DLD1 (cell line): ENCODE results near the gene OR10V1.
"Not testable (repeated sequence)": the region's sequence is repeated elsewhere in the genome, so short reads cannot be mapped to it uniquely, and the experiment has no call there.

Experiments
- in situ Hi-C: cut with HindIII; loops from 2 replicates; pipeline ENCODE4 v1.10.0; 2017; ENCODE audit warnings: low sequenced_read_pairs

The OR10V1 gene

GRCh38 chr11:59710136-59710847, 3.4 kb downstream of the OR10V1 start:
- in situ Hi-C loops = no loop called here

- in situ Hi-C loops = no loop called here
Measured at GRCh38 chr11:59708537-59708936, 5.1 kb downstream of the OR10V1 start.

- in situ Hi-C loops = no loop called here
Measured at GRCh38 chr11:59707371-59707770, 6.3 kb downstream of the OR10V1 start.

- in situ Hi-C loops = no loop called here
Measured at GRCh38 chr11:59706518-59707285, 6.9 kb downstream of the OR10V1 start.

GRCh38 chr11:59705294-59705693, 8.4 kb downstream of the OR10V1 start:
- in situ Hi-C loops = no loop called here

GRCh38 chr11:59703515-59703914, 10.1 kb downstream of the OR10V1 start:
- in situ Hi-C loops = not testable (repeated sequence)

GRCh38 chr11:59700157-59700556, 13.5 kb downstream of the OR10V1 start:
- in situ Hi-C loops = not testable (repeated sequence)

GRCh38 chr11:59698506-59698905, 15.1 kb downstream of the OR10V1 start:
- in situ Hi-C loops = no loop called here

- in situ Hi-C loops = no loop called here
Measured at GRCh38 chr11:59692915-59693314, 20.7 kb downstream of the OR10V1 start.

- in situ Hi-C loops = no loop called here
Measured at GRCh38 chr11:59691156-59691555, 22.5 kb downstream of the OR10V1 start.

- in situ Hi-C loops = loop anchor here (5.0 kb wide), 1 partner anchor 92 kb away; no protein-coding TSS in a partner anchor
Measured at GRCh38 chr11:59689015-59689414, 24.6 kb downstream of the OR10V1 start.

- in situ Hi-C loops = not testable (repeated sequence)
Measured at GRCh38 chr11:59681260-59681725, 32.4 kb downstream of the OR10V1 start.

- in situ Hi-C loops = no loop called here
Measured at GRCh38 chr11:59680287-59681154, 33.1 kb downstream of the OR10V1 start.

- in situ Hi-C loops = no loop called here
Measured at GRCh38 chr11:59679347-59679746, 34.3 kb downstream of the OR10V1 start.

GRCh38 chr11:59678813-59679165, 34.9 kb downstream of the OR10V1 start:
- in situ Hi-C loops = no loop called here

GRCh38 chr11:59678118-59678812, 35.4 kb downstream of the OR10V1 start:
- in situ Hi-C loops = no loop called here

GRCh38 chr11:59676205-59676604, 37.4 kb downstream of the OR10V1 start:
- in situ Hi-C loops = no loop called here

- in situ Hi-C loops = no loop called here
Measured at GRCh38 chr11:59674291-59674690, 39.4 kb downstream of the OR10V1 start.

- in situ Hi-C loops = no loop called here
Measured at GRCh38 chr11:59673291-59673690, 40.4 kb downstream of the OR10V1 start.

GRCh38 chr11:59671471-59671870, 42.2 kb downstream of the OR10V1 start:
- in situ Hi-C loops = no loop called here

- in situ Hi-C loops = no loop called here
Measured at GRCh38 chr11:59669611-59670009, 44.0 kb downstream of the OR10V1 start.
